NCI-H82 treated with DMSO at 0.1 percent for 48 hours (cell line): ENCODE data around the gene COMMD4.

Experiments
- DNase-seq: peaks from one replicate; lab custom pipeline; 2025; ENCODE audit not compliant: unreplicated experiment; lab: John Stamatoyannopoulos, UW

COMMD4 gene

DNA sequence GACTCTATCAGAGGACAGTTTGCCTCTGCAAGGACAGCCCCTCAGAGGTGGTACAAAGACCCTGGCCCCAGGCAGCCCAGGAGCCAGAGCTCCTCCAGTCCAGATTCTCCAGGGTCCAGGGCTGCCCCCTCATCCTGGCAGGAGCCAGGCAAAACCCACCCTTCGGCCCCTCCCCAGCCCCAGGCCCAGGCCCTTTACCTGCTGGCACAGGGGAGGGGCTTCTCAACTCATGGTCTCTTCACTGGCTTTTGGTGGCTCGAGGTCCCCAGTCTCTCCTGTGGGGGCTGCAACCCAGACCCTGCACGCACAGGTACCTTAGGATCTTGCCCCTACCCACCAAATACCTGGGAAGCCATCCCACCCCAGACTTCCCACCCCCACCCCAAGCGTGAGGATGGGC is 19.5 kb downstream of the COMMD4 start:
- no peak for DNase-seq

DNA sequence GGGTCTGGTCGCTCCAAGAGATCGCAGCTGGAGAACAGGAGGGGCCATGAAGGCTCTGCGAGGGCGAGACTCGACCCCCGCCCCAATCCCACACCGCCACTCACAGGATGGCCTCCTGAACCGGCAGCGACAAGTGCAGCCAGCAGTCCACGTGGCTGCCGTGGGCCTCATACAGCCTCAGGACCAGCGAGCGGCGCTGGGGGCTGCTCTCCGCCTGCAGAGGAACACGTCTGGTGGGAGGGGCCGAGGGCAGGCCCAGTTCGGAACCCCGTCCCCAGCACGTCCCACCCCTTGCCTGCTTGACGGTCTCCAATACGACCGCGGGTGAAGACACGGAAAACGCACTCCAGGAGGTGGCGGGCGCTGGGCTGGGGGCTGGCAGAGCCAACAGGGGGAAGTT is 20.1 kb downstream of the COMMD4 start:
- no peak for DNase-seq

DNA sequence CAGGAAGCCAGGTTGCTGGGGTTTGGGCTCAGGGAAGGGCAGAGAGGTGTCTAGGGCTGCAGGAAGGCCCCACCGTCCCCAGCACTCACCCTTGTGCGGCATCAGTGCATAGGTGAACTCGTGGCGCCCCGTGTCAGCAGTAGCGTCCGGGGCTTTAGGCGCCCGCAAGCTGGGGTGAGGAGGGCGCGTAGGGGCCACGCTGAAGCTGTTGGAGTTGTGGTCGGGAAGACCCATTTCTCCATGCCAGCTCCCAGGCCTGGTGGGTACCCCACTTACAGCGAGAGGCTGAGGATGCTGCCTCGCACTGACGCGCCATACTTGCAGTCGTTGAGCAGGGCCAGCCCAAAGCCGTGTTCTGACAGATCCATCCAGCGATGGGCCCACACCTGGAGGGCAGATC is 20.7 kb downstream of the COMMD4 start:
- no peak for DNase-seq

DNA sequence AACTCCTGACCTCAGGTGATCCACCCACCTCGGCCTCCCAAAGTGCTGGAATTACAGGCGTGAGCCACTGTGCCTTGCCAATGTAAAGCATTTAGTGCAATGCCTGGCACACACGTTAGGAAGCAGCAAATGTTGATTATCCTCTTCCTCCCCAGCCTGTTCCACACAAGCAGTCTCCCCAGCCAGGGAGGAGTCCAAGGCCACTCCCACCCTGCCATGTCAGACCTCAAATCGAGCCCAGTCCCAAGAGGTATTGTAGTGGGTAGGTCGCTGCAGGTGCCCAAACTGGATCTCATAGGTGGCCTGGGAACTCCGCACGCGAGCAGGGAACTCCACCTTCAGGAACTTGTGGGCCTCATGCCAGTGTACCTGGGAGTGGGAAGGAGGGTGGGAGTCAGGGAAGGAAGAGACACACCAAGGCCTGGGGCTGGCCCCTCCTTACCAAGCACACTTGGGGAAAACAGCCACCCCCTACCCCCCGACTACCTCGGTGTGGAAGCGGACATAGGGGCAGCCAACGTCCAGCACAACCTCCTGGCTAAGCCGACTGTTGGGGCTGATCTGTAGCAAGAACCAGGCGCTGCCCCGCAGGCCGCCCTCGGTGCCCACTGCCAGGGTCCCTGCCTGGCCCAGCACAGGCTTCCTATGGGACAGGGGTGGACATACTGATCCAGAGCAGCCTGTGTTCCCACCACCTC is 22.3 kb downstream of the COMMD4 start:
- DNase-seq = no peak

DNA sequence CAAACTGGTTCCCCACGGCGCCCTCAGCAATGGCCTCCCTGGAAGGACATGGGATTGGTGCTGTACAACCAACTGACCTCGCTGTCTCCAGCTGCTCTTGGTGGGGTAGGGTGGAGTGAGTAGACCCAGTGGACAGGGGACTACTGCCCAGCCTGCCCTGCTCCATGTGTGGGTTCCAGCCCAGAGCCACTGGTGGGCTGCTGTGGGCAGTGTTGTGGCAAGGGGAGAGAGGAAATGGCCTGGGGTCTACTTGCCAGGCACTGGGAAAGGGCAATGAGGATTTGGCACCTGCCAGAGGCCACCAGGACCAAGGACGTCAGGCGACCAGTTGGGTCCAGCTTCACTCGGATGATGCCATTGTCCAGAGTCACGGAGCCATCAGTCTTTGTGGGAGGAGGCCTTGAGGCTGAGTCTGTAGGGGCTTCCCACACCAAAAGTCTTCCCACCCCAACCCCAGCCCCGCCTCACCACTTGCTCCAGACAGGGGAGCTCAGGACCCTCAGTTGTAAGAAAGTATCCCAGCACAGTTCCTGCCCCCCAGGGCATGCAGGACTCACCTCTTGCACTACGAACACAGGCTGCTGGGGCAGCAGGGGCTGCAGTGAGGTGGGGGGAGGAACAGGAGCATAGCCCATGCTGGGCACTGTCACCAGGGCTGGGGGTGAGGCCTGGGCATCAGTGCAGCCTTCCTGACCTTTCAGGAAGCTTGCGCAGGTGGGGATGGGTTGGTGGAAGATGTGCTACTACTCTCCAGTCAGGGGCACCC is 23.1 kb downstream of the COMMD4 start:
- no peak for DNase-seq

DNA sequence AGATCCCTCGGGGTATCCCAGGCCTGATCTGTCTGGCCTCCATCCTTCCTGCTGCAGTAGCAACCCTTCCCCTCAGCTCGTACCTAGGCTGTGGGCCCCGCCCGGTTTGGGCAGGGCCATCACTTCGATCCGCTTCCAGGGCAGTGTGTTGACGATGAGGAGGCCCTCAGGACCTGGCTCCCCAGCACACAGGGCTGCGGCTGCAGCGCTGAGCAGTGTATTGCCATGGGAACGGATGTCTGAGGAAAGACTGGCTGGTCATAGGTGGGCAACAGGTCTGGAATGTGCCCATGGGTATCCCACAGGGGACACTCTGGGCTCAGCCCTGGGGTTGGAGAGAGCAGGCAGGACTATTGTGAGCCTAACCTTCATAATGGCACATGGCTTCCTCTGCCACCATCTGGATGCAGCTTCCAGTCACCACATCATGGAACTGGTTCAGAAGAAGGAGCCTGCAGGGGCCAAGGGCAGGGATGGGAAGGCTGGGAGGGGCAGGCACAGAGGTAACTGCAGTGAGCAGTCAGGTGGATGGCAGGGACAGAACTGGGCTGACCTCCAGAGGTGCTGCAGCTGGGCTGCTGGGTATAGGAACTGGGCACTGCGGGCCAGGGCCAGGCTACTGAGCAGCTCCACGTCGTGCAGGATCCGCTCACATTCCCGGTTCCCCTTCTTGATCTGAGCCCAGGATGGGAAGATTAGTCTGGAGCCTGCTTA is 23.8 kb downstream of the COMMD4 start:
- DNase-seq = no peak

DNA sequence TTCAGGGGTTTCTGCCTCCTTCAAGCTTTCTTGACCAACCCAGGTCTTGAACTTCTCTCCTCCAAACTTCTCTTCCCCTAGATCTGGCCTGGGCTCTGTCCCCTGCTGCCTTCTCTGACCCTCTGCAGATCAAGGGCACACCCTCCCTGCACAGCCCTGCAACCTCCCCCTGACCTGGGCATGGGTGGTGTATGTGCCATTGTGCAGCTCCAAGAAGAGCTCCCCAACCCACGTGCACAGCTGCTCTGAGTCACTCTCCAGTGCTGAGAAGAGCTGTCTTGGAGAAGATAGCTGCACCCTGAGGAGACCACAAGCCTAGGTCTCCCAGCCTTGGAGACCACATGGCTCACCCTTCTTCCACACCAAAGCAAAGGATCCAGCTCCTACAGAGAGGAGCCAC is 24.5 kb downstream of the COMMD4 start:
- no peak for DNase-seq

DNA sequence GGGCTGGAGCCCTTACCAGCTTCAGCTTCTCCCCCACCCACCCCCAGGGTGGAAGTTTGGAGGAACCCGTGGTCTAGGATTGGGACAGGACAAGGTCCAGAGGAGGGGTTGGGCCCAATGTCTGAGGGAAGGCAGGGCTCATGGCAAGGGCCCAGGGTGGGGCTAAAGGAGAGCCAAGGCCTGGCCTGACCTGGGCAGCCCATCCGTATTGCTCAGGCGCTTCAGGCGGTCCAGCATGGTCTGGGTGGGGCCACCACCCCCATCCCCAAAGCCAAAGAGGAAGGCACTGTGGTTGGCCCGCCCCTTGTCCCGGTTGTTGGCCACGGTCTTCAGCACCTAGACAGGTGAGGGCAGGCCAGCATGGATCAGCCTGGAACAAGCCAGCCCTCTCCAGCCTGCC is 25.0 kb downstream of the COMMD4 start:
- no peak for DNase-seq

DNA sequence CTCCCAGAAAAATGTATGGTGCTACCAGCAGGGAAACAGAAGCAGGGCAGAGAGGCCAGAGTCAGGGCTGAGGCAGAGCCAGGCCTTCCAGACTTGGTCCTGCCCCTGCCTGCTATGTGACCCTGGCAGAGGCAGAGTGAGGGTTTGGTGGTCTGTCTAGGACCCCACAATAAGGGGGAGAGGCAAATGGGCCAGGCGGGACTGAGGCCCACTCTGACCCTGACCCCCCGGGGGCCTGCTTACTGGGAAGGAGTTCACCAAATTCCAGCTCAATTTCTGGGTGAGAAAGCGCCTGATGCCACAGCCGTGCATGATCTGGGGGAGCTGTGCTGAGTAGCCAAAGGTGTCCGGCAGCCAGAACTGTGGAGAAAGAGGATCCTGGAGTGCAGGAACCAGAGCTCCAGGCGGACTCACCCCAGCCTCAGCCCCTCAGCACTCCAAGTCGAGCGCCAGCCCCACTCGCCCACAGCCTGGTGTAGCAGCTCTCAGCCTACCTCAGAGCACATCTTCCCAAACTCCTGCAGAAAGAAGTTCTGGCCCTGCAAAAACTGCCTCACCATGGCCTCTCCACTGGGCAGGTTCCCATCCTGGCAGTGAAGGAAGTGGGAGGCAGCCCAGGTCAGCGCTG is 25.6 kb downstream of the COMMD4 start:
- no peak for DNase-seq

DNA sequence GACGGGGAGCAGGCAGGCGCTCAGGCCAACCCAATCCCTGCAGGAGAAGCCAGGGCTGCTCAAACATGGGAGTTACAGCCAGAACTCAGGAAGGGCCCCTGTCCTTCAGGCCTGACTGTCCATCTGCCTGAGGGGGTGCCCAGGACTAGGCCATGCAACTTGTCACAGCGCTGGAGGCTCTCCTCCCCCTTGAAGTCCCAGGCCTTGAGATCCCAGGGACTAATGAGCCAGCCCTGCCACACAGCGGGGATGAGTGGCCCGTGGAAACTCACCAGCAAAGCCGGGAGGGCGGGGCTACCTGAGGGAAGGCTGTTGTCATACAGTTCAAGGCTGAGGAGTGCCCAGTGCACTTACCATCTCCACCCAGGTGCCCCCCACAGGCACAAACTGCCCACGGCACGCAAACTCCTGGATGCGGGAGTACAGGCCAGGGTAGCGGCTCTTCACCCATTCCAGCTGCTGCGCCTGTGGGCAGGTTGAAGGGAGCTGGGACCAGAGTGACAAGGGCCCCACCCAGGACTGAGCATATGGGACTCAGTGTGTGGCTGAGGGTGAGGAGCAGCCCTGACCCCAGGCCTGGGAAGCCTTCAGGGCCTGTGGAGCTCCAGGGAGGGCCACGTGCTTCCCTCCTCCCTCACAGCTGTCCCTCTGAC is 26.3 kb downstream of the COMMD4 start:
- no peak for DNase-seq

DNA sequence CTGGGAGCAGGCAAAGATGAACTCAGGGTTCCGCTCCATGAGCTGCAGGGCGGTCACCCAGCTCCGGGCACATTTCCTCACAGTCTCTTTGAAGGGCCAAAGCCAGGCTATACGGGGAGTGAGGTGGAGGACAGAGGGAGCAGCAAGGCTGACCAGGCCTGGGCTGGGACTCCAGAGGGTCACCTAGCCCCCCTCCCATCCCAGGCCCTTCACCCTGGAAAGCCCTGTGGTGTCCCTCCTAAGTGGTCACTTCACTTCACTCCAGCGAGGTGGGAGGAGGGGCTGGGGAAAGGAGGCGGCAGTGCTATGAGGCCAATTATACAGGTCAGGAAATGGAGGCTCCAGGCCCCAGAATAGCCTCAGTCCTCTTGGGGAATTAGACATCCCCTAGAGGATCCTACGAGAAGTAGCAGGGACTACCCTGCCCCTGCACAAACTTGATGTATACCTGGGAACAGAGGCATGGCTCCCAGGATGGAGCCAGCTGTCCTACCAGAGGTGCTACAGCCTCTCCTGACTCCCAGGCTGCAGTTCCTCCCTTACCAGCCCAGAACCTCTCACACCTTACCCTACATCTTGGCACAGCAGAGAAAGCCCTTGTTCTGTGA is 26.9 kb downstream of the COMMD4 start:
- DNase-seq = no peak

DNA sequence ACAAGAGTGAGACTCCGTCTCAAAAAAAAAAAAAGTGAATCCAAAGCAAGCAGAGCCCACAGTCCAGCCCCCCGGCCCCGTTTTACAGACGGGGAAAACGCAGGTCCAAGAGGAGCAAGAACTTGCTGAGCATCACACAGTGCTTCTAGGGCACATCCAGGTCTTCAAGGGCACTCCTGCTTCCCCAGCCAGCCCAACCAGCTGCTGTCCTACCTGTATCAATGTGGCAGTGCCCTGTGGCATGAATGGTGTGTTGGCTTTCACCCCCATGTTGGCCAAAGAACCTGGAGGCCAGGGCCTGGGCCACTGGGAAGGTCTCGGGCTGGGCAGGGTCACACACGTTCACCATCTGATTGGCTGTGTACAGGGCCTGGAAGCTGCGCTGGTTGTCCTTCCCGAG is 27.9 kb downstream of the COMMD4 start:
- no peak for DNase-seq

DNA sequence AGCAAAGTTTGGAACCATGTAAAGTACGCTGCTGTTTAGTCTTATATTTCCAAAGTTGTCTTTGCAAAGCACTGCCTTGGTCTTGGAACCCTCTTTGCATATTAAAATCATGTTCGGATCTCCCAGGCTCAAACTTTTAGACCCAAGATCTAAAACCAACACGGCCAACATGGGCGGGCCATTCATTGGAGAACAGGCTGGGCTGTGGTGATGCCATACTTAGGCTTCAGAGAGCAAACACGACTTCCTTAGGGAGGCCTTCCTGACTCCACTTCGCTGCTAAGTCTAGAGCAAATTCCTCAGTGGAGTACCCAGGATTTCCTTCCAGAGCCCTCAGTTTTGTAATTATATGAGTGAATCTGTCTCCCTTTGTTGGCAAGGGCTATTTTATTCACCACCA is 29.0 kb downstream of the COMMD4 start:
- no peak for DNase-seq

DNA sequence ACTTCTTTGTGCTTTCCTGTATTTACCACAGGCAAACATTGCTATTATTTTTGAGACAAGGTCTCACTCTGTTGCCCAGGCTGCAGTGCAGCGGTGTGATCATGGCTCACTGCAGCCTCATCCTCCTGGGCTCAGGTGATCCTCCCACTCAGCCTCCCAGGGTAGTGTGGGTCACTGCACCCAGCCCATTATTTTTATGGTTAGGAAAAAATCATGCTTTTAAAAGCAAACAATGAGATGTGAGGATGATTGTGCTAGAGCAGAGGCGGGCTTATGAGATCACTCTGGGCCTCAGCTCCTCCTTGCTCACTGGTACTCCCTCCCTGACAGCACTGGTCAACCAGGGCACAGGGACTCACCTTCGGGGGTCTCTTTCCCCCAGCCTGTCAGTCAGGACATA is 30.3 kb downstream of the COMMD4 start:
- no peak for DNase-seq

DNA sequence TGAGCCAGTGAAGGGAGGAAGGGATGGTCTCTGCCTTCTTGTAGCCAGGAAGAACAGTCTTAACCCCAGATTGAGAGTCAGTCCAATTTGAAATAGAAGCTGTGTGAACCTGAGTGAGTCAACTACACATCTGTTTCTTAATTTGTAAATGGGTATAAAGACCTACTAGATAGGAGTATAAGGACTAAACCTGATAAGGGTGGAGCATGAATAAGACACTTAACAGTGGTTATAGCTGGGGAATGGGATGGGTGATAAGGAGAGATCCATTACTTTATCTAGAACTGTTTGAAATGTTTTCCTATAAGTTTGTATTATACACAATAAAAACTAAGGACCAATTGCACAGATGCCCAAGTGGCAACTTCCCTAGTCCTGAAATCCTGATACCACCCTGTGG is 31.1 kb downstream of the COMMD4 start:
- no peak for DNase-seq

DNA sequence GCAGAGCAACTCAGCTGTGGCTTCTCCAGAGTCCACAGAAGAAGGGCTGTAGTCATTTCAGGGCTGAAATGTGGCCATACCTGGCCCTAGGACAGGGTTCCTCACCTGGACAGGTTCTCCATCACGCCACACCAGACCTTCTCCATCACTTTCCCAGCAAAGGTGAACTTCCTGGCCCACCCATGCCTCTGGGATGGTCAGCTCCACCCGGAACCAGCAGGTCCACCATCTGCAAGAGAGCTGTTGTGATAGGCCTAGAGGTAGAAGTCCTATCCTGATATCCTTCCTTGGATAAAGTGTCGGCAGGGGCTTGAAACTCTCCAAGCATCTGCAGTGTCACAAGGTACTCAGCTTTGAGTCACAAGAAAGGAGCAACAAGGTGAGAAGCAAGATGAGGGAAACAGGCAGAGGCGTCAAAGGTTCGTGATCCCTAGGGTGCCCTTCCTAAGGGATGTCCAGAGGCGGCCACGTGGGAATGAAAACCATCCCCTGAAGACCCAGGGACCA is 31.6 kb downstream of the COMMD4 start:
- no peak for DNase-seq

DNA sequence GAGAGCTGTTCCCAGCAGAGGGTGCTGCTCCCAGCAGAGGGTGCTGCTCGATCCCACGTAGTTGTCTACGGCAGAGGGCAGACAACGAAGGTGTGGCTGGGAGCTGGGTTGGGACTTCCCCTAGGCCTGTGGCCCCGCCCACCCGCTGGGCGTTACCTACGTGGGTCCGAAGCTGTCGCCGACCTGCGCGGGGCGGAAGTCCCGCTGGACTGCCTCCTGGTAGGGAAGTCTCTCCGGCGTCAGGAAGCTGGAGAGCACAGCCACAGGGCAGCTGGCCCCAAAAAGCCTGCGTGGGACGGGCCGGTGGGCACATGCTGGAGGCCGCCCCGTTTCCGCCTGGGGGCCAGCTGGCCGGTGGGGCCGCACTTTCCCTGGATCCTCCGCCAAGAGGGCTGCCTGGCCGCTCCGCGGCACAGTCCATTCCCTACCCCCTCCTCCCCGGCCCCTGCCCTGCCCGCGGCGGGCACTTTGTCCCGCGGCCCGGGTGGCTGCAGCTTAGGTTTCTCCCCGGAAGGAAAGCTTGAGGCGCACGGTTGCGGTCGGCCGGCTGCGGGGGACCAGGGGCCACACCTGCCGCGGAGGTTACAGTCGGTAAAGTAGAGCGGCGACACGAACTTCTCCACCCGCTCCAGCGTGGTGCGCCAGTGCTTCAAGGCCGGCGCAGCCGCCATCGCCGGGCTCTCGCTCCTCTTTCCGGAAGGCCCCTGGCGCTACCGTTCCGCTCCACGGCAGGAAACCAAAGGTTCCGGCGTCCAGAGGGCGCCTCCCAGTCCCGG is 32.2 kb downstream of the COMMD4 start, which contains the start of gene MAN2C1:
TSS of gene MAN2C1 (minus strand) at position 695 of the 776 bp plus-strand sequence. CDS start at position 671, 24 bp downstream.
- peak; percentile 90 for DNase-seq

DNA sequence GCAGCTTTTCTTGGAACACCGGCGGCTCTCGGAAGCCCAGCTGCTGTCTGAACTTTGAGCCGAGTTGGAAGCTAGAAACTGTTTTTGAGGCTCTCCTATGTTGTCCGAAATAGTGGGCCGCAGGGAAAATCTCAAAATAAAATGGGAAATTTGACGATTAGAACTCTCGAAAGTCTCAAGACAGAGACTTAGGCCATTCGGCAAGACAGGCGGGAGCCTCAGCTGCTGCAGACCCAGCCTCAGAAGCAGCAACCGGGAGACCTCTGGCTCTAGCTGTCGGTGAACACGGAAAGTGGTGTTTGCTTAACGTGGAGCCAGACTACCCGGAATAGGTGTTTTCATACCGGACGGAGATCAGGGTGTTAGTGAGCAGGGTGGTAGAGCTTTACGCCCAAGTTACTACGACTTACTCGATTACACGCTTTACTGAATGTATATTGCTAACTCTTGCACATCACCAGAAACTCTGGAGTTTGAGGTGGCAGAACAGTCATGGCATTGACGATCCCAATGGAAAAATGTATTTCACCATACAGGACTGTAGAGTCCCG is 32.9 kb downstream of the COMMD4 start:
- DNase-seq = no peak

DNA sequence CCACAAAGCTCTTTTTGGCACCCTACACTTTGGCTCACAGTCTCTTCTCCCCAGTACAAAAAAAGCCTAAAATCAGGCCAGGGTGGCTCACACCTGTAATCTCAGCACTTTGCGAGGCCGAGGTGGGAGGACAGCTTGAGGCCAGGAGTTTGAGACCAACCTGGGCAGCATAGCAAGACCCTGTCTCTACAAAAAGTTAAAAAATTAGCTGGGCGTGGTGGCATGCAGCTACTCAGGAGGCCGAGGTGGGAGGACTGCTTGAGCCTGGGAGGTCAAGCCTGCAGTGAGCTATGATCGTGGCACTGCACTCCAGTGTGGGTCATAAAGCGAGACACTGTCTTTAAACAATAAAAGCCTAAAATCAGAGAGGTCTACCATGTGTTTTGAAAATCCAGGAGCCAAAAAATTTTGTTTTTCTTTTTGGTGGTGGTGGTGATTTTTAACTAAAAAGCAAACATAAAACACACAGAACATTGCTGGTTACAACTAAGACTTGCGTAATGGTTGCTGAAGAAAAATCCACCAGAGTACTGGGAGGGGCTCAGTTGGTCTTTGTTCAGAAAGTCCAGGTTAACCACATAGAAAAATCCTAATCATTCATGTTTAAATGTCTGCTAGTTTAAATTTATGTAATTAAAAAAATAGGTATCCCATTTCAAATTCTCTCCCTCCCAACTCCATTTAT is 34.2 kb downstream of the COMMD4 start:
- DNase-seq = no peak
